Prostate gland (tissue), 2 donors: ENCODE measurements around the gene IGF2BP2. TPM values are rescaled to one million over a fixed set of nuclear protein-coding genes. Genes with fewer than 3 reads are reported as not detected.

Experiments
- DNase-seq: peaks from one replicate; pipeline ENCODE4 v3.0.0-alpha.2; 2019; ENCODE audit warnings: low spot score
- H3K27ac ChIP-seq, 2 donors: fragments of 200-600 bp; sonication (generic); 2 replicates each; pipeline ENCODE4 v1.5.1; 2017 to 2019
- H3K27me3 ChIP-seq: fragments of 200-600 bp; sonication (generic); replicated peaks from 2 replicates; pipeline ENCODE4 v1.5.1; 2019; ENCODE audit not compliant: insufficient read depth
- H3K36me3 ChIP-seq, 2 donors: fragments of 200-600 bp; sonication (generic); 1 replicate in 1 of 2; 2 replicates in 1 of 2; pipeline versions ENCODE4 v1.5.1 to v1.8.1; 2017 to 2019
- H3K4me1 ChIP-seq: fragments of 200-600 bp; sonication (generic); replicated peaks from 2 replicates; pipeline ENCODE4 v1.5.1; 2019
- H3K4me3 ChIP-seq, 2 donors: fragments of 200-600 bp; sonication (generic); 2 replicates each; pipeline ENCODE4 v1.5.1; 2017 to 2019
- H3K9me3 ChIP-seq: fragments of 200-600 bp; sonication (generic); 2 replicates; pipeline ENCODE4 v1.5.1; 2017
- CTCF ChIP-seq, 4 experiments: fragments of 200-600 bp in 2 of 4; fragments of 450-650 bp in 2 of 4; sonication (generic) in 2 of 4; IDR thresholded peaks; 1 replicate in 3 of 4; 2 replicates in 1 of 4; pipeline ENCODE4 v1.5.1; 2016 to 2019; ENCODE audit warnings: antibody characterized with exemption in 4 of 4, mild to moderate bottlenecking in 2 of 4, moderate library complexity in 2 of 4
- POLR2A ChIP-seq: fragments of 450-650 bp; IDR thresholded peaks from one replicate; pipeline ENCODE4 v1.6.1; 2016; ENCODE audit warnings: antibody characterized with exemption, mild to moderate bottlenecking
- POLR2AphosphoS5 ChIP-seq: sonication (generic); formaldehyde crosslinking; IDR thresholded peaks from one replicate; pipeline ENCODE4 v1.6.1; 2017; ENCODE audit warnings: antibody characterized with exemption
- WGBS: methylation state at CpG from one replicate; pipeline ENCODE4 v1.1.5; 2018; 5-methylcytosine and 5-hydroxymethylcytosine counted together
- intact Hi-C: fragments of 100-400 bp; cut with DNase I; formaldehyde crosslinking; loops from one replicate; pipeline ENCODE4 v1.14.2; 2022
- total RNA-seq, 2 donors: library from RNA; depleted of rRNA; stranded (reverse); fragments of >200 nt; gene quantifications; one replicate each; pipeline ENCODE4 v1.1.0, GENCODE V29; 2016

IGF2BP2 gene
- total RNA-seq, 2 donors from 2014 or later: 1.2 to 8.8 TPM

GRCh38 chr3:185737740-185738680 is 86.8 kb downstream of the IGF2BP2 start:
- WGBS: 78% methylated on average over 5 of the region's 5 CpGs
- Histone ChIP-seq H3K27me3 (no peaks in the 10 kb centered on the region), H3K4me1 (no peaks in the 10 kb centered on the region), H3K4me3 (no peak overlapping the region), H3K9me3 (no peaks in the 10 kb centered on the region), H3K27ac (no peak overlapping the region), H3K36me3 (no peaks in the 10 kb centered on the region)
- TF ChIP-seq POLR2AphosphoS5 (no peak), CTCF (IDR thresholded peaks at IDR 0.05) (no peak), POLR2A (no peak)
- intact Hi-C loops: no loop called here
- no peak for DNase-seq

GRCh38 chr3:185737020-185737419 is 87.8 kb downstream of the IGF2BP2 start:
- DNase-seq: no peak
- 28% methylated on average over 3 of the region's 3 CpGs for WGBS
- Histone ChIP-seq H3K4me3 (no peak overlapping the region), H3K27me3 (no peaks in the 10 kb centered on the region), H3K27ac (no peak overlapping the region), H3K36me3 (no peaks in the 10 kb centered on the region), H3K4me1 (no peaks in the 10 kb centered on the region), H3K9me3 (no peaks in the 10 kb centered on the region)
- TF ChIP-seq POLR2A (no peak), CTCF (IDR thresholded peaks at IDR 0.05) (no peak), POLR2AphosphoS5 (peak; percentile 42)
- intact Hi-C loops: no loop called here

GRCh38 chr3:185734725-185735096 is 90.1 kb downstream of the IGF2BP2 start:
- TF ChIP-seq POLR2AphosphoS5 (no peak), CTCF (IDR thresholded peaks at IDR 0.05) (no peak), POLR2A (no peak)
- intact Hi-C loops: no loop called here
- WGBS: 70% methylated on average over 4 of the region's 4 CpGs
- no peak overlapping the region for H3K27ac ChIP-seq
- no peaks in the 10 kb centered on the region for H3K36me3 ChIP-seq
- no peaks in the 10 kb centered on the region for H3K4me1 ChIP-seq
- H3K27me3 ChIP-seq: no peaks in the 10 kb centered on the region
- DNase-seq: no peak
- H3K9me3 ChIP-seq: no peaks in the 10 kb centered on the region
- no peak overlapping the region for H3K4me3 ChIP-seq

- Histone ChIP-seq H3K4me1 (no peaks in the 10 kb centered on the region), H3K27ac (no peak overlapping the region), H3K9me3 (no peaks in the 10 kb centered on the region), H3K4me3 (no peak overlapping the region), H3K27me3 (no peaks in the 10 kb centered on the region), H3K36me3 (no peaks in the 10 kb centered on the region)
- DNase-seq: peak; percentile 46
- intact Hi-C loops: no loop called here
- 57% methylated on average over 10 of the region's 10 CpGs for WGBS
- peak in 3 of 4 experiments; percentile 48 to 63 (median 50) for TF ChIP-seq CTCF (IDR thresholded peaks at IDR 0.05)
- TF ChIP-seq POLR2A: no peak
These were observed 90.7 kb downstream of the IGF2BP2 start for GRCh38 chr3:185733980-185734724.
